A673 (cell line): ENCODE data around the gene MRGPRX1.

Experiments used
- CTCF ChIP-seq: fragments of 300-800, 200-600 bp; sonication (generic); conservative IDR thresholded peaks from 2 replicates; pipeline ENCODE4 v1.5.1; 2017; ENCODE audit warnings: low read depth, mild to moderate bottlenecking, antibody characterized with exemption, low read length, moderate library complexity, mixed read lengths
- EZH2 ChIP-seq: fragments of 200-600 bp; sonication (generic); IDR thresholded peaks from 2 replicates; pipeline ENCODE4 v1.6.1; 2017; ENCODE audit warnings: borderline replicate concordance, low read depth, mild to moderate bottlenecking, mixed read lengths, antibody characterized with exemption, low read length; ENCODE audit not compliant: poor library complexity, severe bottlenecking

GRCh38 chr11:18987454-18988231 is 48.4 kb upstream of the MRGPRX1 start:
- TF ChIP-seq CTCF (no peak), EZH2 (no peak)
